Measurements from ENCODE around the gene SEMA3E.
"Not testable (repeated sequence)": the region's sequence is repeated elsewhere in the genome, so short reads cannot be mapped to it uniquely, and the experiment has no call there.

The SEMA3E gene

DNA sequence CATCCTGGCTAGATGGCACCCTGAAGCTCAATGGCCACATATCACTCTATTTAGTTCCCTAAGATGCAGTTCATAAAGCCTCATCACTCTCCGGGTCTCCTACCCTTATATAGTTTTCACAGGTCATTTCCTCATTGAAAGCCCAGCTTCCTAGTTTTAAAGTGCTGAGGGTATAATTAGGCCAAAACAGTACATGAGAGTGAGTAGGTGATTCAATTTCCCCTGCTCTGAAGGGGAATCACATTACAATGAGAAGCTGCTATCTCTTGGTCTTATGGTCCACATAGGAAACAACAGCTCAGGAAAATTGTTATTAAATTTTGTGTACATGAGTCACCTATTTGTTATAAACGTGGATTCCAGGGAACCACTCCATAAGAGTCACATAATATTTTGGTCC, 162.0 kb downstream of the SEMA3E start:
- DNase-seq (ENCODE audit: low read depth in 2 of 2): no peak

DNA sequence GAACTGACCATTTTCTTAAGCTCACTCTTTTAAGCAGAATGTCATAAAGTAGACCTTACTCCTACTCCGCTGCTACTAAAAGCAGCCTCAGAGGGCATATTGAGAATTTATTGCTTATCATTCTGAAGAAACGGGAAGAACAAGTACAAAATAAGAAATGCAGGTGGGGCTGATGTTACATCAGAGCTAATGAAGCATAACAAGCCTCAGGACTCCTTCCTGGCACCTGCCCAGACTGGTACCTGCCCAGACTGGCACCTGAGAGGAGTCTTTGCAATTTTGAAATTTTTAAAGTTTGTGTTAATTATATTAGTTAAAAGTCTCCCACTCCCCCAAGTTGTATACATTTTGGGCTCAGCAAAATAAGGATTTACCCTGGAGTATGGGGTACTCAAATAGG, 162.4 kb downstream of the SEMA3E start:
- no peak for DNase-seq (ENCODE audit: low read depth in 2 of 2)

- DNase-seq (ENCODE audit: low read depth in 2 of 2): no peak
These were observed 164.1 kb downstream of the SEMA3E start for GRCh38 chr7:83484826-83485225.

GRCh38 chr7:83484266-83484665, 164.7 kb downstream of the SEMA3E start:
- DNase-seq (ENCODE audit: low read depth in 2 of 2): no peak

GRCh38 chr7:83478616-83479015, 170.3 kb downstream of the SEMA3E start:
- no peak for DNase-seq (ENCODE audit: low read depth in 2 of 2)

DNA sequence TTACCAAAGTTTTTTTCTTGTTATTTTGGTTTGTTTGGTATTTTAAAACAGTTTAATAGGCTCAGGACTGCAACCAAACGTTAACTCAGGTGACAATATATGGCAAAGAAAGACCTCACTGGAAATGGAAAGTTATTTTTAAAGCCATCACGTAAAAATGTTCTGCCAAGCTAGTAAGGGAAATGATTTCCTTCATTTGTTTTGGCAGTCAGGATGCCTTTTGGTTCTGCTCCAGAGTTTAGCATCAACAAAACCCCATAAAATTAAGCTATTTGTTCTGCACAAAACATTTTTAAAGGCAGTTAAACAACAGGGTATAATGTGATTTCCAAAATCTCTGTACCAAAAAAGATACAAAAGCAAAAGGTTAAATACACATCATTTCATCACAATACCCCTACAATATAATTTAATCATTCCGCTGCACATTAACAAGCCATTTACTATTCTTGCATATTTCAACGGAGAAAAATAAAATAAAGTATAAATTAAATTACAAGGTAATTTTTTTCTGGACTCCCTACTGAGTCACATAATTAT, 172.4 kb downstream of the SEMA3E start:
- no peak for DNase-seq (ENCODE audit: low read depth in 2 of 2)

DNA sequence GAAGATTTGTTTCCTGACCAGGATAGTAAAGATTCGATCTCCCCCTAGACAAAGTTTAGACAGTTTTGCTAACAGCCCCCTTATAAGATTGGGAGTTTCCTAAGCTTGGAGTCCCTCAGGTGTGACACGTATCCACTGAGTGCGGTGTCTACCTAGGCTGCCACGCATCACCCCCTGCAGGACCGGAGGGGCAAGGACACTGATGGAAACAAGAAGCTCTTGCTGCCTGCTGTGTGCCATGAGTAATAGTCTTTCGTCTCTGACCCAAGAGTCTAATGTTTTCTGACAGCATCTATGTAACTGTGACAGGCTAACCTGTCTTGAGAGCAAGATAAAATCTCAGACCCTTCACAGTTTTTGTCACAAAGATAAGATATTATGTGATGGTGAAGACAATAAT, 173.5 kb downstream of the SEMA3E start:
- no peak for DNase-seq (ENCODE audit: low read depth in 2 of 2)

- no peak for DNase-seq (ENCODE audit: low read depth in 2 of 2)
These were observed 176.6 kb downstream of the SEMA3E start for GRCh38 chr7:83472376-83472775.

DNA sequence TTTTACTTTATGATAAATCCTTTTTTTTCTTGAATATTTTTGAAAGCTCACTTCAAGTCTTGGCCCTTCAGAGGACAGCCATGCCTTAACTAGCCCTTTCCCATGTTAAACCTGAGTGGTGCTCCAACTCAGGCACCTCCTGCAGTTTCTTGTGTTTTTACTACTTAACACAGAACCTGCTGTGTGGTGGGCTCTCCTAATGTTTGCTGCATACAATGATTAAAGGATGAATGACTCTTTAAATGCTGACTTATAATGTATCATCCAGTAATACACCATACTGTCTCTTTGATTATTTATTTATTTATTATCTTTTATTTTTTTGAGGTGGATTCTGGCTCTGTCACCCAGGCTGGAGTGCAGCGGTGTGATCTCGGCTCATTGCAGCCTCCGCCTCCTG, 179.4 kb downstream of the SEMA3E start:
- no peak for DNase-seq (ENCODE audit: low read depth in 2 of 2)

DNA sequence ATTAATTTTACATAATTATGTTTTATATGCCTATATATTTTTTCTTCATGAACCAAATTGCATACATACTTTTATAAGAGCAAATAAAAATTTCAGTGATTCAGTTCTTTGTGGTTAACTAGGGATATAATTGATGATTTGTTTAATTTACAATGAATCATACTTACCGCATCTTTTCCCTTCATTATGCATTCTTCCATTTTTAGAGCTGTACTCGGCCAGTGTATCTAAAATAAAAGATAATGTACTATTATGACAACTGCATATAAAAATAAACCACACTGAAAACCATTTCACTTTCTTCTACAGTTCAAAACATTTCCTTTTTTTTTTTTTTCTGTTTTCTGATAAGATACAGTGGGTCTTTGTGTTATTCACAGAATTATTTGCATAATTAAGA, 179.9 kb downstream of the SEMA3E start:
- DNase-seq (ENCODE audit: low read depth in 2 of 2): no peak

- no peak for DNase-seq (ENCODE audit: low read depth in 2 of 2)
These were observed 180.6 kb downstream of the SEMA3E start for GRCh38 chr7:83468251-83468739.

DNA sequence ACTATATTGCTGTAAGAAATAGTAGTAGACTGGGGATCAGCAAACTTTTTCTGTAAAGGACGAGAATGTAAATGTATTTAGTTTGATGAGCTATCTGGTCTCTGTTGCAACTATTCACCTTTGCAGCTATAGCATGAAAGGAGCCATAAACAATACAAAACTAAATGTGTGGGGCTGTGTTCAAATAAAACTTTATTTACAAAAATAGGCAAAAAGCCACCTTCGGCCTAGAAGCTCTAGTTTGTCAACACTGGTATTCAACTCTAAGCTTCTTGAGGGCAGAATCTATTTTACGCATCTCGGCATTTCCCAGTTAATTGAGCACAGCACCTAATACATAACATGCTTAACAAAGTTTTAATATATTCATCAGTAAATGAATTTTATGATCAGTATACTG, 181.4 kb downstream of the SEMA3E start:
- DNase-seq (ENCODE audit: low read depth in 2 of 2): no peak

GRCh38 chr7:83466956-83467355, 182.0 kb downstream of the SEMA3E start:
- no peak for DNase-seq (ENCODE audit: low read depth in 2 of 2)

GRCh38 chr7:83466187-83466923, 182.6 kb downstream of the SEMA3E start:
- no peak for DNase-seq (ENCODE audit: low read depth in 2 of 2)

DNA sequence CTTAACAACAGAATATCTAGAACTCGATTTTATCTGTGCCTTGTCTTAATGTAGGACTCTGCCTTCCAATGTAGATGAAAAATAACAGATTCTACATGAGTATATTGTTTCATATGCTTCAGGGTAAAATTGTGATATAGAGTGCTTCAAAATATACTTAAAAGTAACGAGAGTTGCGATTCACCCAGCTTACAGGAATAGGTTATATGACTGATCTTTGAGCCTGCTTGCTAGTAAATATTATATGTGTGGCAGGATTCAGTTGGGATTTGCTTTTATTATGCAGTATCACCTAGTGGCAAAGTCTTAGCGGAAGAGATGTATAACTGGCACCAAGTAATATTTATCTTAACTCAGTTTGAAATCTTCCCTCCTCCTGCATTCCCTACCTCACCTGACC, 183.3 kb downstream of the SEMA3E start:
- no peak for DNase-seq (ENCODE audit: low read depth in 2 of 2)

GRCh38 chr7:83461820-83462219, 187.1 kb downstream of the SEMA3E start:
- not testable (repeated sequence) for DNase-seq (ENCODE audit: low read depth in 2 of 2)

- DNase-seq (ENCODE audit: low read depth in 2 of 2): not testable (repeated sequence)
These were observed 188.8 kb downstream of the SEMA3E start for GRCh38 chr7:83459930-83460653.

DNA sequence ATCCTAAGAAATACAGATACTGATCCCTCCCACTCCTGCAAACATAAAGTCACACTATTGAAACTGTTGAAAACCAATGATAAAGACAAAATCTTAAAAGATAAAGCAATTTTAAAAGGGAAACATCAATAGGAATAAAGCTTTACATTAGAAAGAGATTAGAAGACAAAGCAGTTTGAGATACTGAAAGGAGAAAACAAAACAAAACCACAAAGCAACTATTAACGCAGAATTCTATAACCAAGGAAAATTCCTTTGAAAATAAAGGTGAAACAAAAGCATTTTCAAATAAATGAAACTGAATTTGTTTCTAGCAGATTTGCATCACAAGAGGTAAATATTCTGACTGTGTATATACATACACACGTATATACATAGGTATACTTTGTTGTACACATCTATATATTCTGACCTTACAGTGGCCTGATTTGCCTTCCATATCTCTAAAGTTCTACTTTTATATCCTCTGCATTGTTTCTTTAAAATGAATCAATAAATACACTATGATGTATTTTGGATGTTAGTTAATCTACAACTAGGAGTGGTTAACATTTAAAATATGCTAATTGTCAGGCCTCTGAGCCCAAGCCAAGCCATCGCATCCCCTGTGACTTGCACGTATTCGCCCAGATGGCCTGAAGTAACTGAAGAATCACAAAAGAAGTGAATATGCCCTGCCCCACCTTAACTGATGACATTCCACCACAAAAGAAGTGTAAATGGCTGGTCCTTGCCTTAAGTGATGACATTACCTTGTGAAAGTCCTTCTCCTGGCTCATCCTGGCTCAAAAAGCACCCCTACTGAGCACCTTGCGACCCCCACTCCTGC, 189.6 kb downstream of the SEMA3E start:
- DNase-seq (ENCODE audit: low read depth in 2 of 2): not testable (repeated sequence)

- no peak for DNase-seq (ENCODE audit: low read depth in 2 of 2)
These were observed 191.7 kb downstream of the SEMA3E start for GRCh38 chr7:83457022-83457892.

DNA sequence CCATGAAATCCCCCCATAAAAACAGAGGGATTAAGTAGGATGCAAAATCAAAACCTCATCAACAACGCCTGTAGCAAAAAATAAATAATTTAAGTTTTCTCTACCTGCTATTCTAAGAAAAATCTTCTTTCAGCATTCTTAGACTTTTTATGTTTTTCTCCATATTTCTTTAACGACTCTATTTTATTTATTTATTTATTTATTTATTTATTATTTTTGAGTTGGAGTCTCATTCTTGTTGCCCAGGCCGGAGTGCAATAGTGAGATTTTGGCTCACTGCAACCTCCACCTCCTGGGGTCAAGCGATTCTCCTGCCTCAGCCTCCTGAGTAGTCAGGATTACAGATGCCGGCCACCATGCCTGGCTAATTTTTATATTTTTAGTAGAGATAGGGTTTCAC, 192.5 kb downstream of the SEMA3E start:
- no peak for DNase-seq (ENCODE audit: low read depth in 2 of 2)

- no peak for DNase-seq (ENCODE audit: low read depth in 2 of 2)
These were observed 193.3 kb downstream of the SEMA3E start for GRCh38 chr7:83455612-83456011.

Measured in stimulated activated CD8-positive, alpha-beta memory T cell treated with anti-CD3 and anti-CD28 coated beads, Interleukin-15, amount 100 ng/mL, for 48 hours (primary cell).